GM19455 (cell line): ENCODE results near the gene ATXN10.

Experiments used
- ATAC-seq: cut with Tn5 transposase; IDR thresholded peaks from one replicate; pipeline ENCODE4 v1.9.1; 2021; ENCODE audit not compliant: unreplicated experiment

ATXN10 gene

DNA sequence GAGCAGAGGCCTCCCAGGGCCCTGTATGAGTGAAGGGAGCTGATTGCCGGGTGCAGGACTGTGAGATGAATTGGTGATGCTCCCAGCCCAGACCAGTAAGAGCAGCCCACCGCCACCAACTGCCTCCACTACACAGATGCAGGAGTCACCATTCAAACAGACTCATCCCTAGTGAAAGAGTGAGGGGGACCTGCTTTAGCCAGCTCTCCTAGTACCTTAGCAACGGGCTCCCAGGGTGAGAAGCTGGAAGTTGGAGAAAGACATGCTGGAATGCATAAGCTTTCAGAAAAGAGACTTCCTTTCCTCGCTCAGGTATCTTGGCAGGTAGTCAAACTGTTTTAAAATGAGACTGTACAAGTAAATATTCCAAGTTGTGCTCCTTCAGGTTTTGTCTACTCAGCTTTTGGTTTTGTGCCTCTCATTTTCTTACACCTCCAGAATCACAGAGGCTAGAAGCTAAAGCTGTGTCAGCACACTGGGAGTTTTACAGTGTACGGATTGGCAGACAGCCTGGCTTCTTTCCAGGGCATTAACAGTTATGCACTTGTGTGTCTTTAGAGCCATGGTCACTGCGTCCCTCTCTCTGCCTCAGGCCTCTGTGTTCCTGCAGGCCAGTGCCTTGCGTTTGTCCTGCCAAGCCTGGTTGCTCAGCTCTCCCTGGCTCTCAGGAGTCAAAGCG, 146.2 kb downstream of the ATXN10 start:
- ATAC-seq, result no peak

- no peak for ATAC-seq
Observed at GRCh38 chr22:45818424-45819085, 146.9 kb downstream of the ATXN10 start.

- no peak for ATAC-seq
Observed at GRCh38 chr22:45819305-45819704, 147.7 kb downstream of the ATXN10 start.

DNA sequence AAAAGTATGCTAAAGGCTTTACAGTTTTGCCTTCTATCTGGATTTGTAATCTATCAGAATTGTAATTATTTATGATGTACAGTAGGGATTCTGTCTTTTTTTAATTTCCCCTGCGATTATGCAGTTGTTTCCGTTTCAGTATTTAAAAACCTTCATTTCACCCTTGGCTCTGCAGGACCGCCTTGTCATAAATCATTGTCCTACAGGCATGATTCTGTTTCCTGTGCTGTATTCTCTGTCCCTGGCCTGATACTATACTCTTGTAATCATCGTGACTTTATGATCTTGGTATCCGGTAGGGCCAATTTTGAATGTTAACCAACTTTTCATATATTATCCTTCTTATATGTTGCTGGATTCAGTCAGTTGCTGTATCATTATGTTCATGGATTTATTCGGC, 151.7 kb downstream of the ATXN10 start:
- no peak for ATAC-seq

- no peak for ATAC-seq
Observed at GRCh38 chr22:45826520-45826919, 154.9 kb downstream of the ATXN10 start.

GRCh38 chr22:45828841-45829240, 157.2 kb downstream of the ATXN10 start:
- no peak for ATAC-seq

- ATAC-seq, result no peak
Observed at GRCh38 chr22:45830531-45831245, 159.1 kb downstream of the ATXN10 start.

DNA sequence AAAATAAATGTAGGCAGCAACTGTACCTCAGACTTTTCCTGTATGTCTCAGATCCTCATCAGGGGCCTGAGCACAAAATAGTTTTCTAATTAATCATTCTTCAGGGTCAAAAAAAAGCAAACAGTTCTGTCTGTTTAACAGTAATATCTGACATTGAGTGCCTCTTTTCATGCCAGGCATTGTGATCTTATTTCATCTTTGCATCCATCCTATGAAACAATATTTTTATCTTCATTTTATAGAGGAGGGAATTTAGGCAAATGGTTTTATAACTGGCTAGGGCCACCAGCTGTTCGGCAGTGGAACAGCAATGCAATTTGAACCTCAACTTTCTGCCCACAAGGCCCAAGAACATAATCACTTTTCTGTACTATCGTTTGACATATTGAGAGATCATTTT, 159.8 kb downstream of the ATXN10 start:
- no peak for ATAC-seq

- no peak for ATAC-seq
Observed at GRCh38 chr22:45832180-45832579, 160.5 kb downstream of the ATXN10 start.

- no peak for ATAC-seq
Observed at GRCh38 chr22:45832959-45833580, 161.4 kb downstream of the ATXN10 start.

- ATAC-seq, result no peak
Observed at GRCh38 chr22:45833613-45834012, 162.0 kb downstream of the ATXN10 start.

DNA sequence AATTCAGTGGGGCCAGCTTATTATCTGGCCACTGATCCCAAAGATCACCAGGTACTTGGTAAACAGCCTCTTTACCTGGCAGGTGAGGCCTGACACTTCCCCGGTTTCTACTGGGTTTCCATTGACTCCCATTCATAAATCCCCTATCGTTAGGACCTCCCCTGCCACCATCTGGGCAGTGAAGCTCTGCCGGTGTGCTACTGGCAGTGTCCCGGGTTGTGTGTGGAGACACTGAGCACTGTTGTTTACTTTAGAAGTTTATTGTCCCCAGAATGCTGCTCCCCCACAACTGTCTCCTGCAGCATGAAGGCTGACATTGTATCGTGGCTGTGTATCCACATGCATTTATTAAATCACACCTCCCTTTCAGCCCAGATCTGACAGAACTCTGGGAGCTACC, 162.6 kb downstream of the ATXN10 start:
- ATAC-seq, result no peak

GRCh38 chr22:45834795-45835194, 163.2 kb downstream of the ATXN10 start:
- no peak for ATAC-seq

- ATAC-seq, result no peak
Observed at GRCh38 chr22:45836418-45837169, 165.0 kb downstream of the ATXN10 start.

DNA sequence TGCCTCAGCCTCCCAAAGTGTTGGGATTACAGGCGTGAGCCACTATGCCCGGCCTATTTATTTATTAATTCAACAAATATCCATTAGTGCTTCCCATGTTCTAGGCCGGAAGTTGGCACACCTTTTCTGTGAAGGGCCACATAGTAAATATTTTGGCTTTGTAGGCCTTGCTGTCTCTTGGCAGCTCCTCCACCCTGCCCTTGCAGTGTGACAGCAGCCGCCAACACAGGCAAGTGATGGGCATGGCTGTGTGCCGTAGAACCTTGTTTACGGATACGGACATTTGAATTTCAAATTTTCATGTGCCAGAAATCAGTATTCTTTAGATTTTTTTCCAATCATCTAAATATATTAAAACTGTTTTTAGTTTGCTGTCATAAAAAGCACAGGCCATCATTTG, 165.9 kb downstream of the ATXN10 start:
- no peak for ATAC-seq

DNA sequence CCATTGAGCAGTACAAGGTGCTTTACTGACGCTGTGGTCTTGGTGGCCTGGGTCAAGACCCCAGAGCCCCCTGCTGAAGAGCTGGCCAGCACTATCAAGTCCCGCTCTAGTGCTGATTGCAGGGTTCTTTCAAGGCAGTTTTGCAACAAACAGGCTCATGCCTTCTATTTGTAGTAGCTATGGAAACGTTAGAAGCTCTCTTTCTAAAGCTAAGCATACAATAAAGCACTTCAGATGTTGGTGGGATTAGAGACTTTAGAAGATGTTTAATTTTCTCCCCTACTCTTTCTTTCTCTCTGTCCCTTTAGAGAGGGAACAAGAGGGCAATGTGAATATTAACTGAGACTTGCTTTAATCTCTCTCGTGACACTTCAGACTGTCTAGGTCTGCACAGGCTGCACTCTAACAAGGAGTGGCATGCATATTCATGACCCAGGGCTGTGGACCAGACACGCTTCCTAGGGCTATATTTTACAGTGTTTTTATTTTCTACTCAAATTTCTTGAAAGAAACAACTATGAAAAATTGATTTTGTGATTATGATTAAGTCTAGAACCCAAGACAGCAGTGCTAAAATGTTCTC, 166.8 kb downstream of the ATXN10 start:
- ATAC-seq, result no peak

DNA sequence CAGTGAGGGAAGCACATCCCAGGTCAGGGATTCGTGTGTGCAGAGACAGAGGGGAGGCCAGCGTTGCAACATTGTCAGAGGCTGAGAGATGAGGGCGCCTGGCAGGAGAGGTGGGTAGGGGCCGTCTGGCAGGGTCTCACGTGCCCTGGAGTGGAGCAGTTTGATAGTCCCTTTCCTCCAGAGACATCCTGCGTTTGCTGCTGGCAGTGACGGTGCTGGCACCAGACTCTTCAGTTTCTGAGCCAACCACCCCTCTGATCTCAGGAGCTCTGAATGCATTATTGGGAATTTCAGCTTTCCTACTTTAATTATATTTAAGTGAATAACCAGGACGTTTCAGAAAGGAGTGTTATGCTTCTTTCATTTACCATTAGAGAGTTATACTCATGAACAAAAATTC, 168.8 kb downstream of the ATXN10 start:
- ATAC-seq, result no peak

- ATAC-seq, result no peak
Observed at GRCh38 chr22:45842291-45842991, 170.8 kb downstream of the ATXN10 start.

GRCh38 chr22:45843031-45843430, 171.4 kb downstream of the ATXN10 start:
- no peak for ATAC-seq

DNA sequence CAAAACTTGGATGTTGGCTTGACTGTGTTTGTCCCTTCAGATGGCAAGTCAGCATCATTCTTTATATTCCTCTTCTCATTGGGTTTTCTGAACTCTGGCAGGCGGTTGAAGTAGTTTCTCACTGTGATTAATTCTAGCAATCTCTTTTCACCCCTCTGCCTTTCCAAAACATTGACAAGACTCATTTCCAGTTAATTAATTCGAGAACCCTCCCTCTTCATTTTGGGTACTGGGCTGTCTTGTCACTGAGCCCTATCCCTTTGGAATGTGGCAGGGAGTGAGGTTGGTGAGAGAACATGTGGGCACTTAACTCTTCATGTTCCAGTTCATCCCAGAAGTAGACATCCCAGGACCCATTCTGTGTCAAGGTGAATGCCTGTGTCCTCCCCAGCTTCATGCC, 172.4 kb downstream of the ATXN10 start:
- no peak for ATAC-seq
